ENCODE results near the gene PRKAB2. TPM values are rescaled to one million over a fixed set of nuclear protein-coding genes. Genes with fewer than 3 reads are reported as not detected.

PRKAB2 gene
- total and polyA plus RNA-seq, 9 of the 15 experiments (the other 6 are each of a cell fraction or from before 2014, with no cell fraction given): 2.3 to 20.8 (median 7.9) TPM

- TF ChIP-seq PCBP1 (IDR thresholded peaks at IDR 0.05; ENCODE audit: low read depth, low read length, poor library complexity, severe bottlenecking) (peak; percentile 78), BCL6 (CRISPR knock-in tag; IDR thresholded peaks at IDR 0.05) (0 out of 2 replicates have a peak, but pooled peaks have one; percentile 37), TBL1XR1 (IDR thresholded peaks at IDR 0.05; ENCODE audit: low read length in 2 of 2) (no peak; a peak in 1 of 4 replicates), PREB (CRISPR knock-in tag; IDR thresholded peaks at IDR 0.05) (no peak), ZNF830 (CRISPR knock-in tag; IDR thresholded peaks at IDR 0.05) (0 out of 2 replicates have a peak, but pooled peaks have one; percentile 58), ZNF785 (CRISPR knock-in tag; IDR thresholded peaks at IDR 0.05) (no peak), IRF1 (CRISPR knock-in tag; IDR thresholded peaks at IDR 0.05; ENCODE audit: borderline replicate concordance) (no peak), LEF1 (IDR thresholded peaks at IDR 0.05) (no peak), E2F1 (CRISPR knock-in tag; IDR thresholded peaks at IDR 0.05) (0 out of 2 replicates have a peak, but pooled peaks have one; percentile 54), ZNF395 (CRISPR knock-in tag; IDR thresholded peaks at IDR 0.05) (peak; percentile 92), TAF9B (IDR thresholded peaks at IDR 0.05; ENCODE audit: partially characterized antibody) (peak; percentile 28), ZNF280A (IDR thresholded peaks at IDR 0.05; ENCODE audit: low read depth, partially characterized antibody) (no peak), HIVEP1 (CRISPR knock-in tag; IDR thresholded peaks at IDR 0.05) (peak; percentile 26; the same call in 1 of the 2 replicates), CHD1 (IDR thresholded peaks at IDR 0.05; ENCODE audit: low read length) (no peak), TBP (optimal IDR thresholded peaks at IDR 0.05; ENCODE audit: low read depth, low read length) (peak; percentile 68)
Observed at GRCh38 chr1:147172168-147173016, at the start of gene PRKAB2 (continued).
